Fibroblast of villous mesenchyme (primary cell): ENCODE results near the gene GP5. TPM values are rescaled to one million over a fixed set of nuclear protein-coding genes. Genes with fewer than 3 reads are reported as not detected.

ENCODE experiments used
- DNase-seq: peaks from one replicate; pipeline ENCODE4 v3.0.0-alpha.2; 2010; ENCODE audit warnings: low read depth
- H3K4me3 ChIP-seq: 2 replicates; pipeline ENCODE4 v1.5.1; 2011; ENCODE audit warnings: low read depth, mild to moderate bottlenecking, low read length
- CTCF ChIP-seq: IDR thresholded peaks from 2 replicates; pipeline ENCODE4 v1.5.1; 2012; ENCODE audit warnings: low read depth, mild to moderate bottlenecking, low read length; ENCODE audit not compliant: insufficient read depth
- total RNA-seq: library from RNA; depleted of rRNA; stranded (reverse); fragments of >200 nt; gene quantifications from 2 replicates; pipeline ENCODE4 v1.2.3, GENCODE V29; 2012

GP5 gene
- total RNA-seq, 1 donor: not detected

DNA sequence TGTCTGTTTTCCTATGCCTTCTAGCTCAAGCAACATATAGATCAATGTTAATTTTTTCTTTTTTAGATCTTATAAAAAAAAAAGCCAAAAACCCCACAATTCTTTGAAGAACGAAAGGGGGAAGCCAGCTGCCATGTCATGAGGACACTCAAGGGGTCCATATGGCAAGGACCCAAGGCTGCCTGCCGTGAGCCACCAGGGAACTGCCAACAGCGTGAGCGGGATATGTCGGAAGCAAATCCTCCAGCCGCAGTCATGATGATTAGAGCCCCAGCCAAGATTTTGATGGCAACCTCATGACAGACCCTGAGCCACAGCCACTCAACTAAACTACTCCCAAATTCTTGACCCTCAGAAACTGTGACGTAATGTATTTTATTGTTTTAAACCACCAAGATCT, 6.5 kb downstream of the GP5 start:
- DNase-seq: no peak
- no peak for TF ChIP-seq CTCF
- no peak overlapping the region for H3K4me3 ChIP-seq

GRCh38 chr3:194390835-194391234, 8.2 kb downstream of the GP5 start:
- no peak overlapping the region for H3K4me3 ChIP-seq
- TF ChIP-seq CTCF: no peak
- no peak for DNase-seq

GRCh38 chr3:194389269-194389668, 9.8 kb downstream of the GP5 start:
- no peak overlapping the region for H3K4me3 ChIP-seq
- DNase-seq: no peak

GRCh38 chr3:194387926-194388418, 11.1 kb downstream of the GP5 start:
- DNase-seq: no peak
- no peak for TF ChIP-seq CTCF
- H3K4me3 ChIP-seq: no peak overlapping the region

More at GRCh38 chr3:194389269-194389668, 9.8 kb downstream of the GP5 start:
- no peak for TF ChIP-seq CTCF

DNA sequence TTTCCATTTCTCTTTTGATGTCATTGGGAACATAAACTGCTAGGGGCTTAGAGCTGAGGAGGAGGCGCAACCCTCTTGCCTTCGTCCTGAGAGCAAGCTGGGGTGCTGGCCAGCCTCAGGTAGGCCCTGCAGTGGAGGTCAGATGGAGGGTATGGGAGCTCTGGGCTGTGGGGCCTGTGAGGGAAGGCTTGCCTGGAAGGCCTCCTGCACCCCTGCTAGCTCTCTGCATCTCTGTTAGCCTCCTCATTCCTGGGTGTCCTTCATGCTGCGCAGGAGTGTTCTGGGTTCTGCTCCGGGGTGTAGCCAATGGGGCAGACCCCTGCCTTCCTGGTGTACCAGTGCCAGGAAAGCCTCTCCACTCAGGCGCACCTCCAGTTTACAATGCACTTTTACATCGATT, 11.8 kb downstream of the GP5 start:
- H3K4me3 ChIP-seq: no peak overlapping the region
- TF ChIP-seq CTCF: no peak
- DNase-seq: no peak

- TF ChIP-seq CTCF: no peak
- no peak for DNase-seq
- no peak overlapping the region for H3K4me3 ChIP-seq
Measured at GRCh38 chr3:194386648-194387047, 12.4 kb downstream of the GP5 start.

DNA sequence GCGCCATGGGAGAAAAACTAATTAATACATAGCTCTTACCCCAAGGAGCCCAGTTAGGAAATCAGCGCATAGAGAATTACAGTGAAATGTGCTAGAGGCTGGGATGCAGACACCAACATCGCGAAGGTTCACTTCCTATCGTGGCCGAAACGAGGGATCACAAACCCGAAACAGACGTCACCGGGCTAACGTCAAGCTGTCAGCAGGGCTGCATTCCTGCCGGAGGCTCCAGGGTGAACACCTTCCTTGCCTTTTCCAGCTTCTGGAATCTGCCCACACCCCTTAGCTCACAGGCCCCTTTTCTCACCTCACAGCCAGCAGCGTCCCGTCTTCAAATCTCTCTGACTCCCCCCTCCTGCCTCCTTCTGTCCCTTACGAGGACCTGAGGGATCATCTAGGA, 13.0 kb downstream of the GP5 start:
- H3K4me3 ChIP-seq: no peak overlapping the region
- TF ChIP-seq CTCF: no peak
- no peak for DNase-seq
